GM20000 (cell line): Measurements from ENCODE around the gene GFM2.
A peak's percentile ranks its signal among the peaks of the same experiment; 100 is the strongest.
"Not testable (repeated sequence)": the region's sequence is repeated elsewhere in the genome, so short reads cannot be mapped to it uniquely, and the experiment has no call there.

Source experiments
- DNase-seq: peaks from one replicate; pipeline ENCODE4 v3.0.0; 2012; ENCODE audit warnings: low spot score
- TF ChIP-seq, protein P1 (sequence below): IDR thresholded peaks from 2 replicates; pipeline ENCODE4 v1.5.1; 2012; ENCODE audit warnings: mild to moderate bottlenecking, control low read depth; ENCODE audit errors: extremely low read depth, missing control alignments

GFM2 gene

DNA sequence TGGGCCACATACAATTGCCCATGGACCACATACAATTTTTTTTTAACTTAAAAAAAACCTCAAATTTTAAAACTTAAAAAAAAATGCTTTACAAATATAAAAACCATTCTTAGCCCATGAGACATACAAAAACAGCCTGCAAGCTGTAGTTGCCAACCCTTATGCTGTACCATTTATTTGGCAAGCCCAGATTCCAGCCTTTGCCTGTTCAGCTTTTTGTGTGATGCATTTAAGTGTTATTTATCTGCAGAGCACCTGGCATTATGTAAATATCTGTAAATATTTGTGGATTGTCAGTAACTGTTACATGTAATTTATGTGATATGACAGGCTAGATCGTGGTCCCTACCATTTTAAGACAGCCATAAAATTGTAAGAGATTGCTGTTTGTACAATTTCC, 49.3 kb downstream of the GFM2 start:
- no peak for DNase-seq
- TF ChIP-seq, protein P1, sequence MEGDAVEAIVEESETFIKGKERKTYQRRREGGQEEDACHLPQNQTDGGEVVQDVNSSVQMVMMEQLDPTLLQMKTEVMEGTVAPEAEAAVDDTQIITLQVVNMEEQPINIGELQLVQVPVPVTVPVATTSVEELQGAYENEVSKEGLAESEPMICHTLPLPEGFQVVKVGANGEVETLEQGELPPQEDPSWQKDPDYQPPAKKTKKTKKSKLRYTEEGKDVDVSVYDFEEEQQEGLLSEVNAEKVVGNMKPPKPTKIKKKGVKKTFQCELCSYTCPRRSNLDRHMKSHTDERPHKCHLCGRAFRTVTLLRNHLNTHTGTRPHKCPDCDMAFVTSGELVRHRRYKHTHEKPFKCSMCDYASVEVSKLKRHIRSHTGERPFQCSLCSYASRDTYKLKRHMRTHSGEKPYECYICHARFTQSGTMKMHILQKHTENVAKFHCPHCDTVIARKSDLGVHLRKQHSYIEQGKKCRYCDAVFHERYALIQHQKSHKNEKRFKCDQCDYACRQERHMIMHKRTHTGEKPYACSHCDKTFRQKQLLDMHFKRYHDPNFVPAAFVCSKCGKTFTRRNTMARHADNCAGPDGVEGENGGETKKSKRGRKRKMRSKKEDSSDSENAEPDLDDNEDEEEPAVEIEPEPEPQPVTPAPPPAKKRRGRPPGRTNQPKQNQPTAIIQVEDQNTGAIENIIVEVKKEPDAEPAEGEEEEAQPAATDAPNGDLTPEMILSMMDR = no peak

DNA sequence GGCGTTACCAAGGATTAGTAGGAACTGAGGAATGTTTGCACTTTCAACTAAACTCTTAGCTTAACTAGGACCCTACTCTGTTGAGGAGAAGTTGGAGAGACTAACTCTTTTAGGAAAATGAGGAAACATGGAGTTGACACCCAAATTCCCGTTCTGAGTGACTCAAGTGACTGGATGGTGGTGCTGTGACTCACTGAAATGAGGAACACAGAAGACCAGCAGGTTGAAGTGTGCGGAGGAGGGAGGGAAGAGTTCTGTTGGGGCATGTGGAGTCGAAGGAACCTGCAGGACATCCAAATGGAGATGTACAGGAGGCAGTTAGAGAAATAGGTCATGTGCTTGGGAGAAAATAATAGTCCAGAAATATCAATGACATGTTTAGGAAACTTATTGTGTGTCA, 73.7 kb downstream of the GFM2 start:
- DNase-seq = no peak
- TF ChIP-seq, protein P1 = no peak

- no peak for DNase-seq
- TF ChIP-seq, protein P1 = no peak
These were observed 79.8 kb downstream of the GFM2 start for GRCh38 chr5:74686962-74687751.

- DNase-seq = peak; percentile 66
- TF ChIP-seq, protein P1 = no peak
These were observed 80.8 kb downstream of the GFM2 start for GRCh38 chr5:74685979-74686631.

GRCh38 chr5:74684900-74685851, 81.7 kb downstream of the GFM2 start, which contains the start of gene HEXB:
TSS of gene HEXB (plus strand) at chr5:74685233. CDS start at chr5:74685261, 28 bp downstream.
- DNase-seq = peak; percentile 90
- TF ChIP-seq, protein P1 = peak; percentile 2

DNA sequence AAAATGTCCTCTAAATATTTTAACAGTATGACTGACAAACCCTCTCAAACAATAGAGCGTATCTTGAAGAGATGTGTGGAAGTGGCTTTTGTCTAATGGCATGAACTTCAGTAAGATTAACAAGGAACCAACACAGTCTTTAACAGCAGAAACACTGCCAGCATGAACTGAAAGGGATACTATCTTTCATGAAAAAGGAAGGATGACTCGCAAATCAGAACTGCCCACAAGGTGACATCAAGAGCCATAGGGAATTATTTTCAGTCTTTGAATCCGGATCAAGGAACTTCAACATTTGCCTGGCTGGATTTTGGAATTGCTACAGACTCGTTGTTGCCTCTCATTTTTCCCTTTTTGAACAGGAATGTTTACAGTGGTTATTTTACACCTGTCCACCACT, 87.0 kb downstream of the GFM2 start:
- TF ChIP-seq, protein P1 = no peak
- DNase-seq = no peak

DNA sequence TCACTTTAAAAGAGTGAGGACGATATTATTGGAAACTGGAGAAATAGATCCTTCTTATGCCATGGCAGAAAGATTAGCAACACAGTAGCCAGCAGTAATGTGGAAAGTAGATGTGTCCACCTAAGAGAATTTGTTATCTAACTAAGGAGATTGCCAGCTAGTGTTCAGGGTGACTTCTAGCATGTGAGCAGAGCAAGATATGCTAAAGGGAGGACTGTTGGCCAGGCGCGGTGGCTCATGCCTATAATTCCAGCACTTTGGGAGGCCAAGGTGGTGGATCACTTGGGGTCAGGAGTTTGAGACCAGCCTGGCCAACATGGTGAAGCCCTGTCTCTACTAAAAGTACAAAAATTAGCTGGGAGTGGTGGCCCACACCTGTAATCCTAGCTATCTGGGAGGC, 87.6 kb downstream of the GFM2 start:
- DNase-seq = not testable (repeated sequence)

DNA sequence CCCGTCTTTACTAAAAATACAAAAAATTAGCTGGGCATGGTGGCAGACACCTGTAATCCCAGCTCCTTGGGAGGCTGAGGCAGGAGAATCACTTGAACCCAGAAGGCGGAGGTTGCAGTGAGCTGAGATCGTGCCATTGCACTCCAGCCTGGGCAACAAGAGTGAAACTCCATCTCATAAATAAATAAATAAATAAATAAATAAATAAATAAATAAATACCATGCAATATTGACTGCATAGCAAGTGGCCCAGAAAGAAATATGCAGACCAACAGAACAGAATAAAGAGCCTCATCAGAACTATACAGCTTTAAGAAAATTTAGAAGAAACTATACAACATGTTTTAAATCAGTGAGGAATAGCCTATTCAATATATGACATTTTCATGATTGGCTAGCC, 88.8 kb downstream of the GFM2 start:
- not testable (repeated sequence) for DNase-seq

GRCh38 chr5:74676466-74676865, 90.5 kb downstream of the GFM2 start:
- DNase-seq = not testable (repeated sequence)
